ENCODE data around the gene PDGFB.

Gene PDGFB

GRCh38 chr22:39276440-39277141 lies 31.8 kb upstream of the PDGFB start:
- DNase-seq: no peak

DNA sequence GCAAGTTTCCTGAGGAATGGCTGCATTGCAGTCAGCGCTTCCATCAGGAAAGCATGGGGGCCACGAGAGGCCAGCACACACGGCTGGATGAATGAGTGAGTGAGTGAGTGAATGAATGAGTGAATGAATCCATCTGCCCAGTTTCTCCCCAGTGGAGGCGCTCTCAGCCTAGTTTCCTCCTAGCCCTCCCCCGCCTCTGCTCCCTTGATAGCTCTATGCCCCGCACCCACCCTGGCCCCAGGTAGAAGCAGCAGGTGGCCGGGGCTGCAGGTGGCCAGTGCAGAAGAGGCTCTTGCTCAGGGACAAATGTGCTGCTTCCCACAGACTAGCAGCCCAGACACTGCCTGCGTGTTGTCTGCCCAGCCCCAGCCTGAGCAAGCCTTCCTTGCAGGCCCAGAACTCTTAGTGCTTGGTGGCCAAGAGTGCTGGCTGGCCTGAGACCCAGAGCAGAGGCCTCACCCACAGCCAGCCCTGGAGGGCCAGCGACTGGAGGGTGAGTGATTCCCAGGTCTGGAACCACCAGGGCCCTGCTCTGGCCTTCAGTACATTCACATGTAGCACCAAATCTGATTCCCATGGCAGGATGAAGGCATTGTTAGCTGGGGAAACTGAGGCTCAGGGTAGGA lies 31.1 kb upstream of the PDGFB start:
- no peak for DNase-seq

DNA sequence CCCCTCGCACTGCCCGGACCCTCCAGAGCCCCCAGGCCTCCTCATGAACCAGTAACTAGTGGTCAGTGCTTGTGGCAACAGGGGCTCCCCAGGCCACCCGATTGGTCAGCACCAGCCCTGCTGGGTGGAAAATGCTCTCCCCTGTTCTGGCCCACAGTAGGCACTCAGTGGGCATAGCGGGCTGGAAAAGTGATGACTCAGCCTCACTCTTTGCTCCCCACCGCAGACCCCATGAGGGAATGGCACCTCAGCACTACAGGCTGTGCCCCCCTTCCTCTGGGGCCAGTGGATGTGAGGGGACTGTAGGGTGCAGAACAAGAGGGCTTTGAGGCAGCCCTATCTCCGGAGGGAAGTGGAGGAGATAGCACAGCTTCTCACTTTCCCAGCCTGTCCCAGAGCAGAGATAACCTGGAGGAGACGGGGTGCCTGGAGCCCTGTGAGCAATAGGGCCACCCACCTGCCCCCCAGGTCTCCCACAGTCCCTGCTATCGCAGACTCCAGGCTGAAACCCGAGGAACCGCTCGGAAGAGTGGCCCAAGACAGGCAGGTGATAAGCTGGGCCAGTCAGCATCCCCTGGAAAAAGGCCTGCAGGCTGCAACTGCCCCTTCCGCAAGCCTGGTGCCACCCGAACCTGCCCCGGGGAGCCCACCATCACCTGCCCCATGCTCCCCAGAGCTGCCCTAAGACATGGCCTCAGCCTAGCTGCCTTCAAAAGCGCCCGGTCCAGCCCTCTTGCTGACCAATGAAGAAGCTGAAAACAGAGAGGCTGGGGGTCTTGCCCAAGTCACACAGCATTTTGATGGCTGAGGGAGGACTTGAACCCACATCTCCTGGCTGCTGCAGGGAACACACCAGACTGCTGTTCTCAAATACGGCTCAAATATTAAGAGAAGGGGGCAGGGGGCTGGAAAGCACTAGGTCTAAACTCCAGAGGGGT lies 29.4 kb upstream of the PDGFB start:
- DNase-seq: no peak

- no peak for DNase-seq
Measured at GRCh38 chr22:39270792-39271191, 26.0 kb upstream of the PDGFB start.

GRCh38 chr22:39270280-39270679 lies 25.5 kb upstream of the PDGFB start:
- DNase-seq: no peak

DNA sequence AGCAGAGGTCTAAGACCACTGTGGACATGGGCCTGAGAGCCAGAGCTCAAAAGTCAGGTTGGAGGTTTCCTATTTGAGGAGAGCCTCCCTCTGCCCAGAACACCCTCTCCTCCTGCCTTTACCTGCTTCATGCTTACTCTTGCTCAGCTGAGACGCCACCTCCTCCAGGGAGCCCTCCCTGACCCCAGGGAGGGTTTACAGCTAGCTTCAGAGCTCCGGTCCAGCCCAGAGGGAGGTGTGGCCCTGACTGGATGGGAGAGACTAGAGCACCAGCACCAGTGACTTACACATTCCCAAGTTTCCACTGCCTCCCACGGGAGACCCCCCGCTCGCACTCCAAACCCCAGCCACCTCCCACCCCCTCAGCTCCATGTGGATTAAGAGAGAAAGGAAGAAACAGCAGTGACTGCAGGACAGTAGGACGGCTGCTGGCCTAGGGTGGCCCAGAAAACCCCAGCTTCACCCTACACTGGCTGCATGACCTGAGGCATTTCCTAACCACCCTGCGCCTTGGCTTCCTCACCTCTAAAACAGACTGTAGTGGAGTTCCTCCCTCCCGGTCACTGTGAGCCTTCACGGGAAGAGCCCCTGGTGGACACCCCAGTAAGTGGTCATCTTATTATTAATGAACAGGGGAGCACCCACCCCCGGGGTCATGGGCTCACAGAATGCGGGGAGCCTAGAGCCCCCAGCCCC lies 24.5 kb upstream of the PDGFB start:
- no peak for DNase-seq

DNA sequence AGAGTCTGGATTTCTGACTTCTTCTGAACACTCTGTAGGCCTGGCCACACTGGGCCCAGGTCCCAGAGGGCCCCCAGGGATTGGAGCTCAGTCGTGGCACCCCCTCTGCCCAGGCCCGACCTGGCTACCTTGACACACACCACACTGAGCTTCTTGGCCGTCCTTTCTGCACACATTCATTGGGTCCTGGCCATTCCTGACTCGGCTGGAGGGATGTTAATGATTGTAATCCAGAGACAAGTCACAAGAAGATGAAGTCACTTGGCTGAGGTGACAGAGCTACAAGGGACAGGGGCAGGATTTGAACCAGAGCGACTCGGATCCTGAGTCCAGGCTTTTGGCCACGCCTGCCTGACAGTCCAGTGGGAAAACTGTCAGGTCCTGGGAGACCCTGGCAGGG lies 23.9 kb upstream of the PDGFB start:
- no peak for DNase-seq

DNA sequence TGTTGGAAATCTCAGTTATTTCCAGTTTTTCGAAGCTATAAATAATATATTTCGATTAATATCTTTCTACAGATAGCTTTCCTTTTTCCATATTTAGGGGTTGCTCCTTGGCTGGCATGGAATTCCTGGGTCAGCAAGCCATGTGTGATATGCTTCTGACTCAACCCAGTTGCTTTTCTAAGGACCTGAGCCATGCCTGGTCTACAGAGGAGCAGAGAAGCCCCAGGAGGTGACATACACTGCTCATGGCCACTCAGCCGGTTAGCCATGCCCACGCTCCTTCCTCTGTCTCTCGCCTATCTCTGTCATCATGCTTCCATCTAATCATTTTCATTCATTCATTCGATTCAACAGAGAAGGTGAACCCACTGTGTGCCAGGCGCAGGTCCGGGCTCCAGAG lies 23.2 kb upstream of the PDGFB start:
- no peak for DNase-seq

DNA sequence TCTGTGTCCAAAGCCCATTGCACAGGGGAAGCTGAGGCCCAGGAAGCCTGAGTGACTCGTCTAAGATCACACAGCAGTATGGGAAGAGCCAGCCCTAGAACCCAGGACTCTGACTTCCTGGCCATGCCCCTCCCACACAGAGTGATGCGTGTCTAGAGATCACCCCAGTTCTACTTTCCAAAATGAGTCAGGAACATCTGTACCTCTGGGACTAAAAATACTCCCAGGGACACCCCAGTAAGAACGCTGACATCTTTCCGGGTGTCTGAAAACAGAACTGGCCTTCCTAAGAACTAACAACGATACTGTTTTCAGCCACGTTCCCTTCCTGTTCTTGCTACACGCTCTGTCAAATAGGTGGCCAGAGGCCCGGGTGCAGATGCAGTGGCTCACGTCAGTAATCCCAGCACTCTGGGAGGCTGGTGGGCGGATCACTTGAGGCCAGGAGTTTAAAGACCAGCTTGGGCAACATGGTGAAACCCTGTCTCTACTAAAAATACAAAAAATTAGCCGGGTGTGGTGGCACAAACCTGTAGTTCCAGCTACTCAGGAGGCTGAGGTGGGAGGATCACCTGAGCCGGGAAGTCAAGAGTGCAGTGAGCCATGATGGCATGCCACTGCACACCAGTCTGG lies 21.7 kb upstream of the PDGFB start:
- DNase-seq: no peak

GRCh38 chr22:39265143-39265886 lies 20.5 kb upstream of the PDGFB start:
- no peak for DNase-seq

- peak; percentile 59 for DNase-seq
Measured at GRCh38 chr22:39264349-39265038, 19.7 kb upstream of the PDGFB start.

GRCh38 chr22:39263626-39264348 lies 19.0 kb upstream of the PDGFB start:
- no peak for DNase-seq

DNA sequence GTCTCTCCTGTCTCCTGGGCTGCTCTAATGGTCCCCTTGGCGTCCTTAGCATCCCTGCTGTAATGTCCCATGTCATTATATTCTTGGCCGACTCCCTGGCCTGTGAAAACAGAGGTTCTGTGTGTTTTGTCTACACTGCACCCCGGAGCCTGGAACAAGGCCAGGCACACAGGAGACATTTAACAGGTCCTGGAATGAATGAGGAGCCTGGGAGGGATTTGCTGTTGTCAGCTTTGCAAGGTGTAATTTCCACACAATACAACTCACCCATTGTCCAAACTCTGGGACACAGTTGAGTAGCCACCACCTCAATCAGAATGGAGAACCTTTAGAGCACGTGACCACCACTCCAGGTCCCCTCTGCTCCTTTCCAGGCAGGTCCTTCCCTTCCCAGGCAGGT lies 14.9 kb upstream of the PDGFB start:
- DNase-seq: no peak

DNA sequence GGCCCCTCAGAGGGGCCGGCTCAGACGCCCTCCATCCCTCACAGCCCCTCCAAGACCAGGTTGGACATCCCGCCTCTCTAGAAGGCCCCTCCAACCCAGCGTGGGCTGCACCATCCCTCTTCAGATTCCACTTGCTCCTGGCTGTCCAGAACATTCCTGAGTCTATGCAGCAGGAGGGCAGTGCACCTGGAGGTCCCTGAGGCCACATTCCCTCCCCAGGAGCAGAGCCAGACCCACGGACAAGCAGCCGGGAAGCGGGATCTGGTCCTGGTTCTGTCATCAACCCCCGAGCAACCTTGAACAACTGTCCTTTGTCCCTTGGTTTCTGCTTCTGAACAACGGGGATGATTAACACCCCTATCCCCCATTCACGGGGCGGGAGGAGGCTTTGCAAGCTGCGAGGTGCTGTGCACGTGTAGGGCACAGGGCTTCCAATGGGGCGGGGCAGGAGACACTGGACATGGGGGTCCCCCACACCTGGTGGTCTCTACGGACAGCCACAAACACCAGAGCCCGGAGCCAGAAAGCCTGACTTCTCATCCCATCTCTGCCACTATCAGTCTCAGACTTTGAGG lies 13.2 kb upstream of the PDGFB start:
- DNase-seq: no peak

DNA sequence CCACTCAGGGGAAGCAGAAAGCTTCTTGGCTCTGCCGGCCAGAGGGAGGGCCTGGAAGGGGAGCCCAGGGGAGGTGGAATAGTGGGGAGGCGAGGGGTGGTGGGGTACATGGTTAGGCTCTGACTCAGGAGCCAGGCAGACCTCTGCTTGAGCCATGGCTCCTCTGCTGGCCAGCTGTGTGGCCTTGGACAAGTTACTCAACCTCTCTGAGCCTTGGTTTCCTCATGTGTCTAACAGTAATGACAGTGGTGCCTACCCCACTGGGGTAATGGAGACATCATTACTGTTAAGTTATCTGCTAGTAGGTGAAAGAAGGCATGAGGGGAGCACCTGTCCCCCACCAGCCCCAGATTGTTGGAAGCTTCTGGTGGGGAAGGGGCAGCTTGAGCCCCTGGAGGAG lies 12.2 kb upstream of the PDGFB start:
- no peak for DNase-seq

DNA sequence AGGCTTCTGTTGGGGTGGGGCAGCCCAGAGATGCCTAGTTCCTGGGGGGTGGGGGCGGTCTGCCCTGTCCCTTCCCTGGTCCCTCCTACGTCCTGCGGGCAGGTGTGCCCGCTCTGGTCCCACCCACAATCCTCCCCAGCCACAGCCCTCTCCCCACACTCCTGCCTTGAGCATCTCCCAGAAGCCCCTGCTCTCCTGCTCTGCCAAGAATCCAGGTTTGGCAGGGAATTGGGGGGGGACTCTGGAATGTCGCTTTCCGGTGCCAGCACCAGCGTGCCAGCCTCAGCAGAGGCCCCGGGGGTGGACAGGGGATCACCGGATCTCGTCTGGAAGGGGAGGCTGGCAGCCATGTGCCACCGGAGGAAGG lies 11.4 kb upstream of the PDGFB start:
- DNase-seq: no peak

DNA sequence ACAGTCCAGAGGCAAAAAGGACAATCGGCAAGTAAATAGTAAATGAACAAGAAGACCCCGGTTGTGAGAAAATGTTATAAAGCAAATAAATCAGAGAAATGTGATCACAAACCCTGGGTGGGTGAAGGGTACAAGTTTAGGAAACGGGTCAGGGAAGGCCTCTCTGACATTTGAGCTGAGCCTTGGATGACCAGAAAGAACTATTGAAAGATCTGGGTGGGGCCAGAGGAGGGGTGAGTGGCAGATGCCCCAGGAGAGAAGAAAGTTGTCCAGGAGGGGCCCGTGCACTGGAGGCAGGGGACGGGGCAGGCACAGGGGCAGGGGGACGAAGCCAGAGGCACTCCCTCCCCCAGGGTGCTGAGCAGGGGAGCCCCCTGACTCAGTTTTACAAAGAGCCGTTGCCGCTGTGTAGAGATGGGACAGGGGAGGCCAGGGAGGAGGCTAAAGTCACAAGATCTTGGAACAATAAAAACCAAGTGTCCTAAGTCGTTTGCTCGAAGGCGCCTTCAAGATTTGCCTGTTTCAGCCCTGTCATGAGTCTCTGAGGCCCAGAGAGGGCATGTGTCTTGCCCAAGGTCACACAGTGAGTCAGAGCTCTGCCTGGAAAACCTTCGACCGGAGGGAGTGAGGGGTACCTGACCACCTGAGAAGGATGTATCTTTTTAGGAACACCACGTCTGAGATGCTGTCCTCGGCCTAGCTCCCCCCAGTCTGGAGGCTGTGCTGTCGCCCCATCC lies 10.8 kb upstream of the PDGFB start:
- DNase-seq: no peak

- no peak for DNase-seq
Measured at GRCh38 chr22:39254789-39255298, 10.1 kb upstream of the PDGFB start.

GRCh38 chr22:39254122-39254521 lies 9.3 kb upstream of the PDGFB start:
- DNase-seq: no peak
